CD4-positive, alpha-beta T cell treated with Interleukin-12 subunit alpha and Interleukin-12 subunit beta, for 1 hour (primary cell): ENCODE results near the gene MEIS2.
A peak's percentile ranks its signal among the peaks of the same experiment; 100 is the strongest.

ENCODE experiments used
- DNase-seq: peaks from one replicate; pipeline ENCODE4 v3.0.0-alpha.2; 2020

Gene MEIS2

GRCh38 chr15:37112171-37112570 lies 11.8 kb upstream of the MEIS2 start:
- DNase-seq = no peak

- no peak for DNase-seq
Measured at GRCh38 chr15:37111427-37111717, 11.0 kb upstream of the MEIS2 start.

- DNase-seq = no peak
Measured at GRCh38 chr15:37109872-37110572, 9.7 kb upstream of the MEIS2 start.

- no peak for DNase-seq
Measured at GRCh38 chr15:37109168-37109871, 9.0 kb upstream of the MEIS2 start.

- no peak for DNase-seq
Measured at GRCh38 chr15:37108381-37109167, 8.2 kb upstream of the MEIS2 start.

- DNase-seq = no peak
Measured at GRCh38 chr15:37107744-37108380, 7.5 kb upstream of the MEIS2 start.

- no peak for DNase-seq
Measured at GRCh38 chr15:37107071-37107743, 6.9 kb upstream of the MEIS2 start.

- no peak for DNase-seq
Measured at GRCh38 chr15:37106490-37107001, 6.2 kb upstream of the MEIS2 start.

- no peak for DNase-seq
Measured at GRCh38 chr15:37105889-37106288, 5.5 kb upstream of the MEIS2 start.

- DNase-seq = no peak
Measured at GRCh38 chr15:37105029-37105428, 4.7 kb upstream of the MEIS2 start.

- no peak for DNase-seq
Measured at GRCh38 chr15:37104424-37104981, 4.2 kb upstream of the MEIS2 start.

GRCh38 chr15:37103475-37104423 lies 3.4 kb upstream of the MEIS2 start:
- DNase-seq = no peak

- no peak for DNase-seq
Measured at GRCh38 chr15:37103163-37103435, 2.8 kb upstream of the MEIS2 start.

GRCh38 chr15:37102305-37103162 lies 2.2 kb upstream of the MEIS2 start:
- no peak for DNase-seq

GRCh38 chr15:37101980-37102304 lies 1.6 kb upstream of the MEIS2 start:
- DNase-seq = no peak

- DNase-seq = peak; percentile 0
Measured at GRCh38 chr15:37100966-37101215, 542 bp upstream of the MEIS2 start.

- DNase-seq = no peak
Measured at GRCh38 chr15:37099319-37100108, 835 bp downstream of the MEIS2 start.

- peak; percentile 10 for DNase-seq
Measured at GRCh38 chr15:37098468-37099318, 1.7 kb downstream of the MEIS2 start.
